Vagina (tissue), 2 donors: ENCODE measurements around the gene NCOR2.

Source experiments
- CTCF ChIP-seq, 3 experiments: fragments of 450-650 bp in 2 of 3; fragments of 200-600 bp in 1 of 3; sonication (generic) in 1 of 3; IDR thresholded peaks; one replicate each; pipeline ENCODE4 v1.5.1; 2017 to 2019; ENCODE audit warnings: antibody characterized with exemption in 3 of 3, mild to moderate bottlenecking in 2 of 3, moderate library complexity in 2 of 3
- POLR2A ChIP-seq, 2 donors: fragments of 450-650 bp; IDR thresholded peaks; one replicate each; pipeline ENCODE4 v1.6.1; 2017; ENCODE audit warnings: antibody characterized with exemption in 2 of 2, mild to moderate bottlenecking in 2 of 2, moderate library complexity in 2 of 2

- TF ChIP-seq CTCF (IDR thresholded peaks at IDR 0.05) (no peak), POLR2A (IDR thresholded peaks at IDR 0.05) (no peak)
These were observed 45.8 kb upstream of the NCOR2 start for GRCh38 chr12:124613151-124613585.
